Sciatic nerve (tissue), 1 donor: Measurements from ENCODE around the gene CR1. TPM values are rescaled to one million over a fixed set of nuclear protein-coding genes. Genes with fewer than 3 reads are reported as not detected.

ENCODE experiments used
- total RNA-seq: library from RNA; stranded (reverse); fragmentation: NEBNext Ultra II Directional; extraction: Animal tissue kit (Norgen Biotek cat#: 25700); gene quantifications from one replicate; pipeline ENCODE4 v1.2.1, GENCODE V29; 2021
- donor health status: DM: no; HTN: no; CAD: no.

CR1 gene
- total RNA-seq, 1 donor from 2014 or later, result 30.1 TPM

Other genes with a start within 250 kb of the CR1 start
- 152 TPM for gene CD55, start 174.5 kb upstream of the CR1 start, total RNA-seq
- gene CR2, start 41.8 kb upstream of the CR1 start, total RNA-seq, result 0.27 TPM
- gene CR1L, start 149.0 kb downstream of the CR1 start, total RNA-seq, result 0.45 TPM